Activated T-helper 1 cell treated with Interleukin-2 at 50 U/mL for 16 hours (primary cell): ENCODE measurements around the gene DOCK1.
"Not testable (repeated sequence)": the region's sequence is repeated elsewhere in the genome, so short reads cannot be mapped to it uniquely, and the experiment has no call there.

Source experiments
- DNase-seq: peaks from one replicate; pipeline ENCODE4 v3.0.0-alpha.2; 2020; ENCODE audit warnings: low read depth

Gene DOCK1

DNA sequence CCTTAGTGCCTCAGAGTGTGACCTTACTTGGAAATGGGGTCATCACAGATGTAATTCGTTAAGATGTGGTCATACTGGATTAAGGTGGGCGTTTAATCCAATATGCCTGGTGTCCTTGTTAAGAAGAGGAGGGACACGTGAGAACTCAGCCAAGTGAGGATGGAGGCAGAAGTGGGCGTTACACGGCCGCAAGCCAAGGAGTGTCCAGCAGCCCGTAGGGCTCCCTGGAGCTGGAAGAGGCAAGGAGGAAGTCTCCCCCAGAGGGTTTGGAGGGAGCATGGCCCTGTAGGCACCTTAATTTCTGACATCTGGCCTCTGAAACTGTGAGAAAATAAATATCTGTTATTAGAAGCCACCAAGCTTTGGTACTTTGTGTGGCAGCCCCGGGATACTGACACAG is 21.3 kb downstream of the DOCK1 start:
- DNase-seq, result no peak

DNA sequence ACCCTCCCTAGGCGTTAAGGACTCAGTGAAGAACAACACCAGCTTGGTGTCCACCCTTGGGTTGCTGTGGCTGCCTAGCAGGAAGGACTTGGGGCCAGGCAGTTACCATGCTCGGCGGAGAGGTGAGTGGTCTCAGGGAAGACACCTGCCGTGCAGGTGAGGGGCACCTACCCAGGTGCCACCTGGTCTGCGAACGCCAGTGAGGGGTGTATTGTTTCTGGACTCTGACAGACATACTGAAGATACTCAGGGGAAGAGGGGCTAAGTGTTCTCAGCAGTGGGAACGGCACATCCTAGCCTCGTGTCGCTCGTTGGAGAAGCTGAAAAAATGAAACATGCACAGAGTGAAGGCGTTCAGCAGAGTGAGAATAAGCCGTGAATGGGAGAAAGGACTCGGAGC is 22.6 kb downstream of the DOCK1 start:
- no peak for DNase-seq

DNA sequence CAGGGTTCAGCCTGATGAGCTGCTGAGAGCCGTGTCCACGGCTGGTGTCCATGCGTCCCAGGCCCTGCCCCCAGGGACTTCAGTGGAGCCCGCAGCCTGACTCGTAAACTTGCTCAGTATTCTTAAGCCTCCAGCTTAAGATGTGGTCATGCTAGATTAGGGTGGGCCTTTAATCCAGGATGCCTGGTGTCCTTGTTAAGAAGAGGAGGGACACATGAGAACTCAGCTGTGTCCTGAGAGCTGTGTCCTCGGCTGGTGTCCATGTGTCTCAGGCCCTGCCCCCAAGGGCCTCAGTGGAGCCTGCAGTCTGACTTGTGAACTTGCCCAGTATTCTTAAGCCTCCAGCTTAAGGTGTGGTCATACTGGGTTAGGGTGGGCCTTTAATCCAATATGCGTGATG is 23.0 kb downstream of the DOCK1 start:
- no peak for DNase-seq

DNA sequence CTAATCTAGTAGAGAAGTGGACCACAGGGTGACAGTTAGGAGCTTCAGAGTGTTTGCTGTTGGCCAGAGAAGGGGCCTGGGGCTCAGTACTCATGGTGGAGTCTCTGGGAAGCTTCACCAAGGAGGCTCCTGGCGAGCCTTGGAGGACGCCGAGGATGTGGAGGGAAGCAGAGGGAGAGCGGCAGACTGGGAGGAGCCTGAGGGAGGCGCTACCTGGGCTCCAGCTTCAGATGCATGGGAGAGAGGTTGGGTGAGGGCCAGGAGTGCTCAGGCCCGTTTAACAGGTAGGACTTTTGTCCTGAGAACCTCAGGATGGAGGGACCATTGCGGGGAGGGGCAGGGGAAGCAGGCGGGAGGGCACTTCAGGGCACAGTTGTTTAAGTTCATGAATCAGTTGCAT is 24.2 kb downstream of the DOCK1 start:
- DNase-seq, result no peak

DNA sequence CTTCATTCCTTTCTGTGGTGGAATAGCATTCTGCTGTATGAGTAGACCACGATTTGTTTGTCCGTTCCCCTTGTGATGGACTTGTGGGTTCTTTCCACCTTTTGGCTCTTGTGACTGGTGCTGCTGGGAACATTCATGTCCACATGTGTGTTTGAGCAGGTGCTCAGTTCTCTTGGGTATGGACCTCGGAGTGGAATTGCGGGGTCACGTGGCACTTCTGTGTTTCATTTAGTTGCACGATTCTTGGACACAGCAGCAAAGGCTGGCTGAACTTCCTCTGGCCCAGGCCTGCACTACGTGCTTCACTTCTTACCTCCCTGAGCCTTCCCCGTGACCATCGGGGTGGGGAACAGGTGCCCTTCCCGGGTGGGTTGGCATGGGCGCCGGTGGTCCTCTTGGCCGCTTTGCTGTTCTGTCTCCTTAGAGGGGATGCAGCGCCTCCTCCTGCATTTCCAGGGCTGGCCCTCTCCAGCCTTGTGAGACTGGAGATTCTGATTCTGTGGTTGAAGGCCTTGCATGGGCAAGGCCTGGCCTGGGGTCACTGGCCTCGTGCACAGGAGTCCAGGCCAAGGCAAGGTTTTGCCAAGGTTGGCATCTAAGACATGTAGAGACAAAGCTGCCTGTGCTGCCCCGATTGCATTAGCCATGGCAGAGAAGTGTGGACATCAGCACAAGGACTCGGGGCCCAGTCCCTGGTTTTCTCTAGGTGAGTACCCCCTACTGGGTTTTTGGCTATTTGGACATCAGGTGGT is 25.1 kb downstream of the DOCK1 start:
- DNase-seq, result no peak

DNA sequence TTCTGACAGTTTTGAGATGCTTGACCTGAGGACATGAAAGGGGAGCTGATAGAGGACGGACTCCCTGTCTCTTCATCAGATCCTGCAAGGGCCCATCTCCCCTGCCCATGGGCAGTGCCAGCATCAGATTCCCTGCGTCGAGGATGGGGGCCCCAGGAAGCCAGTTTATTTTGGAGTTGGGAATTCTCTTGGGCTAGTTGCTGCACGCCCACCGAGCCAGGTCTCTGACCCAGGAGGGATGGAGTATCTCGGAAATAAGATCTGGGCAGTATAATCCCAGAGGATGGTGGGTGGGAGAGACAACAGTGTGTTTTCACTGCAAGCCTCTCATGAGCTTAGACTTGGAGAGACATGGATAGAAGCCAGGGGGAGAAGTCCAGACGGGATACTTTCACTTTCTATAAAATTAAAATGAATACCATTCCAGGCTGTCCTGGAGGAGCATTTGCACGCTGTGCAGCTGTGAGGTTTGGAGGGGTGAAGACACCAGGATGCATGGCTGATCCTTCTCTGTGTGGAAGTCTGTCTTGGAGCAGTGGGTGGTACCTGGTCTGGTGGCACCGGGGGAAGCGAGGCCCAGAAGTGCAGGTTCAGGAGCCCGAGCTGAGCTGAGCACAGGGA is 25.8 kb downstream of the DOCK1 start:
- DNase-seq, result no peak

DNA sequence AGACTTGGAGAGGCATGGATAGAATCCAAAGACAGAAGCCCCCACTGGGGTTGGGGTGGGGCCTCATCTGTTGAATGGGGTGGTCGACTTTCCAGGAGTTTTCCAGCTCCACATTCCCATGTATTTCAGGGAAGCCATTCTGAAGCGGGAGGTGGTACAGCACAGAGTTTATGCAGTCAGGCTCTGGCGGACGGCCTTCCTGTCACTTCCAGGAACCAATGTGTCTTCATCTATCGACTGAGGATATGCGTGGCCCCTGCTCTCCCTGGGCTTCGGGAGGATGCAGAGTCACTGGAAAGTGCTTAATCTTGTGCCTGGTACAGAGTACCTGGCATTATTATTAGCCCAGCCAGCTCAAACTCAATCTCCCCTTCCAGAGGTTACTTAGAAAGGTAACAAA is 26.3 kb downstream of the DOCK1 start:
- DNase-seq, result no peak

DNA sequence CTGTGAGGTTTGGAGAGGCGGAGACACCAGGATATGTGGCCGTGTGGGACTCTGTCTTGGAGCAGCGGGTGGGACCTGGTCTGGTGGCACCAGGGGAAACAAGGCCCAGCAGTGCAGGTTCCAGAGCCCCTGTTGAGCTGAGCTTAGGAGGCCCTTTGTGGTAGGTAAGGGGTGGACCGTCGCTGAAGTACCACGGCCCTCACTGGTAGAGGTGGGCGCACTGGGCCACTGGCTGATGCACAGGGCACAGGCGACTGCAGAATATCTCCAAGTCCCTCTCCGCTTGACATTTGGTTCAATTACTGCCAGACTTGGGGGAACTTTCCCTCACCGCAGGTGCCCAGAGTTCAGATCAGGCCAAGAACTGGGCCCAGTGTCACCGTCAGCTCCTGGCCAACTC is 27.3 kb downstream of the DOCK1 start:
- no peak for DNase-seq

DNA sequence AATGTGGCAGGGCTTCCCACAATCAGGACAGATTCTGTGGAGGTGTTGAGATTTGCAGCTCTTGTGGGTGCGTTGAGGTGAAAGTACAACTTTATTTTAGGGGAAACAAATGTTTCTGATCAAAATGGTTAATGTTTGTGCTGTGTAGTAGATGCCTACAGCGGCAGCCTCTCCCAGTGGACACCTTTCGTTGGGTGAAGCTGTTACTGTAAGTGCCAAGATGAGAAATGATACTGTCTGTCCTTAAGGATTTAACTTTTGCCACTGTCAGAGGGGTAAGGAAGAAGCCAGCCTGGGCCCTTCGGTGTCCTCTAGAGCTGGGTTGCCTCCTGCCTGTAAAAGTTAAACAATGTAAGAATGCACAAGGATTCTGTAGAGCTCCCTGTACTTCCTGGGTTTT is 27.9 kb downstream of the DOCK1 start:
- DNase-seq, result no peak

DNA sequence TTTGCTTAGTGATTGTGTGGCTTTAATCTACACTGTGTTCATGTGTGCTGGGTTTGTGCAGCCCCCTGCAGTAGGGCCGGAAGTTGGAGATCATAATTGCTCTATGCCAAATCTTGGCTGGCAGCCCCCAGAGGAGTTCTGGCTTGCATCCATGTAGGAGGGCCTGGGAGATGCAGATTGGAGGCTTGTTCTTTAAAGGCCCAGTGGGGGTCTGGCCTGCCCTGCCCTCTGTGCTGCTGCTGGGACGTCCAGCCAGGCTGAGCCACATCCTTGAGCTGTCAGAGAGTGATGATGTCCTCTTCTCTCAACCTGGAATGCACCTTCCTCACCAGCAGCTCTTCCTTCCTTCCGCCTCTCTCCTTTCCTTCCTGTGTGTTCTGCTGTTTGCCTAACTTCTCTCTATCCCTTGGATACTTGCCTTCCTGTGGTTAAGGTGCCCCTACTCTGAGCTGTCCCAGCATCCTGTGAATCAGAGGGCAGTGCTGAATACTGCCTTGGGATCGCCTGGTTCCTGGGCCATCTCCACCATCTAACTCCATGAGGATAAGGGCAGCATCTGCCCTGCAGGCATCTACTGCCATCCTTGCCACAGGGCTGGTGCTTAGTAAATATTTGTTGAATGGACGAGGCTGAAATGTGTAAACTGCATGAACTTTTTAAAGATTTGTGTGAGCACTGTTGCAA is 30.2 kb downstream of the DOCK1 start:
- DNase-seq, result no peak

DNA sequence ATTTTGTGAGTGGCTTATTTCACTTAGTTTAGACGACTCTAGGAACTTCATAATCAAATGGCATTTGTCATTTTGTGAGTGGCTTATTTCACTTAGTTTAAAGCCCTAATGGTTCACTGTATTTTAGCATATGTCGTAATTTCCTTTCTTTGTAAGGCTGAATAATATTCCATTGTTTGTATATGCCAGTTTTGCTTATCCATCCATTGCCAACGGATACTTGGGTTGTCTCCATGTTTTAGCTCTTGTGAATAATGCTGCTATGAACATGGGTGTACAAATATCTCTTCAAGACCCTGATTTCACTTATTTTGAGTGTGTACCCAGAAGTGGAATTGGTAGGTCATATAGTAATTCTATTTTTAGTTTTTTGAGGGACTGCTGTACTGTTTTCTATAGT is 31.8 kb downstream of the DOCK1 start:
- no peak for DNase-seq

DNA sequence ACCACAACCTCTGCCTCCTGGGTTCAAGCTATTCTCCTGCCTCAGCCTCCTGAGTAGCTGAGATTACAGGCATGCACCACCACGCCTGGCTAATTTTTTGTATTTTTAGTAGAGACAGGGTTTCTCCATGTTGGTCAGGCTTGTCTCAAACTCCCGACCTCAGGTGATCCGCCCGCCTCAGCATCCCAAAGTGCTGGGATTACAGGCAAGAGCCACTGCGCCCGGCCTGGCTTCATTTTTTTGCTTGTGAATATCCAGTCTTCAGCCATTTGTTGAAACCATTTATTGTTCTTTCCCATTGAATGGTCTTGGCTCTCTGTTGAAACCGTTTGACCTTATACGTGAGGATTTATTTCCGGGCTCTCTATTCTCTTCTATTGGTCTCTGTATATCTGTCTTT is 32.9 kb downstream of the DOCK1 start:
- DNase-seq, result not testable (repeated sequence)

DNA sequence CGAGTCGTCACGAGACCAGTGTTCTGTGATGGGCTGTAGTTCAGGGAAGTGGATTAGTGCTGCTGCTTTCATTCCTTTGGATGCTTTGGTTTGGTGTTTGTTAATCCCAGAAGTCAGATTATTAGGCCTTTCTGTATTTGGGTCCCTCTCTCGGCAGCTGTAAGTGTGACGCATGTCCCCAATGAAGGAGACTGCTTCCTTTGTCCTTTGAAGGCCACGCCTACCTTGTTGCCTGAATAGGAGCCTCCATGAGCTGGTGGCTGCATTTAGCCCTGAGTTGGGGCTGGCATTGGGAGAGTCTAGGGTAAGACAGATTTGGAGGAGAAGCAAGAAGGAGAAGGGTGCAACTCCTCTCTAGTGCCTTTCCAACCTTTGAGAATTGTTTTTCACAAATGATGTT is 34.5 kb downstream of the DOCK1 start:
- DNase-seq, result no peak

DNA sequence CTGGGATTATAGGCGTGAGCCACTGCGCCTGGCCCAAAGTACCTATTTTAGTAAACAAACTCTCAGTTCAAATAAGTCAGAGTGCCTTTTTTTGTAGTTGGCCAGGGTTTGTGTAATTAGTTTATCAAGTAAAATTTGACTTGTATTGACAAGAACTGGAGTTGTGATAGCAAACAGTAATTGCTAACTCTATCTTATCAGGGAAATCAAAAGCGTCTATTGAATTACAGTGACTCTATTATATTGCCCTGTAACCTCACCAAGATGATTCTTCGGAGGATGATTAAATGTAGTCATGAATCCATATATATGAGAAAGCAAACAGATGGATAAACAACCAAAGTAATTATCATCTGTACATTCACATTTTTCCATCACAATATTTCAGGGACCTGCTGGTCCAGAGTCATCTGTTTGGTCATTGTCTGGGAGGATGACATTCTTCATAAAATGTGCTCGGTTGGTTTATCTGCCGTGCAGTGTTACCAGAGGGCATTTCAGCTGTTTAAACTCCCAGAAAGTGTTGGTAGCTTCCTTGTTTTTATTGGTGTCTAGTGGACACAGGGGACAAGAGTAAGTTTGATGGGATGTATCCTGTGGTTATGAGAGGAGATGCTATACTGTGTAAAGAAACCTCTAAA is 35.6 kb downstream of the DOCK1 start:
- no peak for DNase-seq

DNA sequence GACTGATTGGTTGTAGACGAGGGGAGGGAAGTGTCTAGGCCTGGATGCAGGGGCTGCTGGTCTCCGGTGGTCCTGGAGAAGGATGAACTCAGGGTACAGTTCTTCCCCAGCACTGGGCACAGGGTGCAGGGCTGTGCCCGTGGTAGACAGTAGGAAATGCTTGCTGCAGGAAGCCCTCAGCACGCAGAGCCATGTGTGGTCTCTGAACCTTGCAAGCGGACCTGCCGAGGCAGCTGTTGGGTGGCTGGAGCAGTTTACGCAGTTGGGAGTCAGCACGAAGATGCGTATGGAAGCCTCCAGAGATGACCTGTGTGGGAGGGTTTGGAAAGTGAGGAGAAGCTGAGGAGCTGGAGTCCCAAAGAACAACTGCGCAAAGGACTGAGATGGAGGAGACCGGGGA is 39.0 kb downstream of the DOCK1 start:
- no peak for DNase-seq

DNA sequence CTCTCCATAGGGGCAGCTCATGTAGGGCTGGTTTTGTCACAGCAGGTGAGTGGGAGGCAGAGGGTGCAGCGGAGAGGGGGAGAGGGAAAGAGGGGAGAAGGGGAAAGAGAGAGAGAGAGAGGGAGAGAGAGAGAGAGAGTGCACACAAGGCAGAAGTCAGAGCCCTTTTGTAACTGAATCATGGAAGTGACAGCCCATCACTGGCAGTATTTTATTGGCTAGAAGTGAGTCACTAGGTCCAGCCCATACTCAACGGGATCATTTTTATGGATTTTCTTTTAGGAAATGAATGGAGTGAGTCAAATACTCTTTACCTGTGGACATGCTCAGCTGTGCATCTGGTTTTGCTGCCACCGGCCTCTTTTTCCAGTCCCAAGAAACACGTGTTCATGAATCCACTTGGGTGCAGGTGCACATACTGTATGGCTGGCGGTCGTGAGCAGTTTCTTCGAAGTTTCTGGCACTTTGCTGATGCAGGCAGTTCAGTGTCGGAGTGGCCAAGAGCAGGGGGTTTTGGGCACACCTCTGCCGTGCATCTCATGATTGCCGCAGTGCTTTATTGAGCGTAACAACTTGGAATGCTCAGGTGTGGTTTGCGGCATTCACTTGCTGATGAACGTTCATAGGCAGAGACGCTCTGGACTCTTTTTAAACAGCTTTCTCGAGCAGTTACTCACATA is 40.3 kb downstream of the DOCK1 start:
- no peak for DNase-seq

DNA sequence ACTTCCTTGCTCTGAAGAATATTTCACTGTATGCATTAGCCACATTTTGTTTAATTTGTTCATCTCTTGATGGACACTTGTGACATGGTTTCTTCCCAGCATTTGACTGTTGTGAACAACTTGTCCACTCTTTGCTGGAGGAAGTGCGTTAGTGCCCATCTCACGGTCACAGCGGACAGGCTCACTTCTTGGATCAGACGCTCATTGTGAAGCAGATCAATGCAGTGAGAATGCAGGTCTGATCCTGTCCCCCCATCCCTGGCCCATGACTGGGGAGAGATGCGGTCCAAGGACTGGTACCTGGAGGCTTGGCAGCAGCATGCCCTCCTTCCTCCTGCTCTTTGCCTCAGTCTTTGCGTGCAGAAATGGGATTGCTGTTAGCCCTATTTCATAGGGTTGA is 41.5 kb downstream of the DOCK1 start:
- no peak for DNase-seq

DNA sequence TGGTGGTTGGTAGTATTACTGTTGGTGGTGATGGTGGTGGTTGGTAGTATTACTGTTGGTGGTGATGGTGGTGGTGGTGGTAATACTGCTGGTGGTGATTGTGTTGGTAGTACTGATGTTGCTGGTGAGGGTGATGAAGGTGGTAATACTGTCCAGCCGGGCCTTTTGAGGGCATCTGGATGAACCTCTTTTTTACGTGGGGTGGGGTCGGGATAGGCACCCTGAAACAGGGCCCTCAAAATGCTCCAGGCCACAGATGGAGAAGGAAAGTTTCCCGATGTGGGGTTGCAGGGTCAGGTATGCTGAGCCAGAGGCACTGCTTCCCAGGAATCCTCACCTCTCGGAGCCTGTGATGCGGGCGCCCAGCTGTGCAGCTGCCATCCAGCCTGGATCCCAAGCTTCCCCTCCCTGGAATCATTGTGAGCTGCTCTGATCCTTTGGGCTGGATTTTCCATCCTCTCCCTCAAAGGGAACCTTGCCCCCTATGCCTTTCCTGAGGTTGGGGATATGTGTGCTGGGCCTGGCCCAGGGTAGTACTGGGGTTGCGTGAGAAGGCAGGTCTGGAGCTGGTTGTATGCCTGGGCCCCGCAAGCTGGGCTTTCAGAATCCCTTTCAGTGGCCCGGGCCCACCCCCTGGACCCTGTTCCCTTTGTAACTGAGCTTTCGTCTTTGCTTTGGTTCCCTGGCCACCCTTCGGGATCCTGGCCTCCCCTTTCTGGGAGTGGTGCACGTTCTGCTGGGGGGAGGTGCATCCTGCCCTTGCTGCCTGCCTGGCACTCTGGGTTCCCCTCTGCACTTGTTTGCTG is 43.3 kb downstream of the DOCK1 start:
- DNase-seq, result no peak

DNA sequence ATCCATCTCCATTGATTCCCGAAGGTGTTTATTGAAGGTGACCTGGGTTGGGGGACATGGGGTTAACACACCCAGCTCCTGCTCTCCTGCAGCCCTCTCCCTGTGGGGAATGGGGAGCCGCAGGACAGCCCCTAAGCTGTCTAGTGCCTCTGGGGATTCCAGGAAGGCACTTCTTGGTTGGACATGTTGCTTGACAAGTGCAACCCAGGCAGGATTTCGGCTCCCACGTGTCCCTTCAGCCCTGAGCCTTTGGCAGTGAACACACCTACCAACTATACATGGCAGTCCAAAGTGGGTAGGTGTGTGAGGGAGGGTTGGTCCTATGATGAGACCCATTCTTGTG is 43.9 kb downstream of the DOCK1 start:
- DNase-seq, result no peak

DNA sequence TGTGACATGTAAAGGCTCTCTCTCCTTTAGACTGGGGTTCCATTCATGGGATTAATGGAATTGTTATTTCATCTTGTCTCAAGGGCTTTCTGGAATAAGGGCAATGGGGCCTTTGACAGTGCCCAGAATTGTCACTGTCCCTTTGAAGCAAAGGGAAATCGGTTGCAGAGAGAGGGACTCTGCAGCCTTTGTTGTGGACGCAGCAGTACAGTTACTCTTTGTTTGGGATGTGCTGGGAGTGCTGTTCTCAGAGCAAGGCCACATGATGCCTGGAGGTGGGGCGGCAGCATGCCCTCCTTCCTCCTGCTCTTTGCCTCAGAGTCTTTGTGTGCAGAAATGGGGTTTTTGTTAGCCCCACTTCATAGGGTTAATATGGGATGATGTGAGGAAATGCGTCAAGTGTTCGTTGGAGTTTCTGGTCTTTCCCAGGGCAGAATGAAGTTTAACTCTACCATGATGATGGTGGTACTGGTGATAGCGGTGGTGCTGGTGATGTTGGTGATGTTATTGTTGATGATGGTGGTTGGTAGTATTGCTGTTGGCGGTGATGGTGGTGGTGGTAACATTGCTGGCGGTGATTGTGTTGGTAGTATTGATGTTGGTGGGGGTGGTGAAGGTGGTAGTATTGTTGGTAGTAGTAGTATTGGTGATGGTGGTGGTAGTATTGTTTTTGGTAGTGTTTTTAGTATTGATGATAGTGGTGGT is 45.3 kb downstream of the DOCK1 start:
- DNase-seq, result no peak

DNA sequence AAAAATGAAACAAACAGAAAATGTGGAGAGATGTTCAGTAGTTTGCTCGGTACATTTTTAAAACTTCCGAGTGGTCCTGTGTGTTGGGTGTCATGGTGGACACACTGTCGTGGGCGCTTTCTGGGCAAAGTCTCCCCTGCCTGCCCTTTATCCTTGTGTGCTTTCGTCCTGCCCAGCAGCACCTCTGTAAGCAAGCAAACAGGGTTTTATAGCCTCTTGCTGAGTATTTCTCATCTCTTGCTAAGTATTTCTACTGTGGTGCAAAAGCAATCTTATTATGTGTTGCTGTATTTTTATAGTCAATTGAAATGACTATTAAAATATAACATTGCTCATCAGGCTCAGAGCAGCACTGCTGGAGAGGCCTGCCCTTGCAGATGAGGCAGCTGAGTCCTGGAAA is 48.7 kb downstream of the DOCK1 start:
- no peak for DNase-seq
